ENCODE results near the gene TBKBP1. TPM values are rescaled to one million over a fixed set of nuclear protein-coding genes. Genes with fewer than 3 reads are reported as not detected.

The TBKBP1 gene
- total RNA-seq, 1 experiment from 2014 or later = 33.2 TPM

- Histone ChIP-seq H4K8ac (replicated peaks; ENCODE audit: insufficient read length, low read depth, low read length) (no peak overlapping the region), H3K79me2 (ENCODE audit: insufficient read depth, low read length) (0 out of 2 replicates have a peak, but pooled peaks cover 2% of the 10 kb centered on the region), H3K27ac (ENCODE audit: insufficient read length, low read depth, low read length) (no peak overlapping the region), H3K18ac (ENCODE audit: insufficient read length, low read depth, low read length) (no peak overlapping the region), H3K23ac (ENCODE audit: insufficient read length, low read depth, low read length) (no peak overlapping the region), H2BK120ac (ENCODE audit: low read depth, low read length, poor library complexity, severe bottlenecking) (no peak overlapping the region), H3T11ph (ENCODE audit: low read length) (no peak overlapping the region), H3K9me3 (ENCODE audit: control insufficient read depth, low read depth, low read length) (no peaks in the 10 kb centered on the region), H2AK5ac (ENCODE audit: insufficient read length, low read length) (no peak overlapping the region), H3K4me2 (ENCODE audit: insufficient read depth, insufficient read length, low read length) (no peak overlapping the region), H4K91ac (ENCODE audit: insufficient read length, low read depth, low read length) (no peak overlapping the region), H4K5ac (ENCODE audit: insufficient read length, low read depth, low read length) (no peak overlapping the region), H2BK15ac (ENCODE audit: low read depth, low read length) (no peak overlapping the region), H3K27me3 (ENCODE audit: insufficient read depth, low read length) (no peaks in the 10 kb centered on the region), H3K14ac (ENCODE audit: insufficient read depth, low read length) (no peak overlapping the region), H3K9ac (ENCODE audit: extremely low read depth, insufficient read length, low read length) (no peak overlapping the region), H3K56ac (ENCODE audit: insufficient read length, low read depth, low read length) (no peak overlapping the region), H3K4ac (ENCODE audit: low read depth, low read length) (no peak overlapping the region), H3K23me2 (ENCODE audit: insufficient read length, low read depth, low read length, poor library complexity, severe bottlenecking) (no peaks in the 10 kb centered on the region), H2BK12ac (ENCODE audit: insufficient read length, low read depth, low read length) (no peak overlapping the region), H3K4me1 (ENCODE audit: insufficient read depth, low read length) (peaks cover 3% of the 10 kb centered on the region), H4K20me1 (ENCODE audit: control insufficient read depth, insufficient read depth, insufficient read length) (no peaks in the 10 kb centered on the region), H2AFZ (ENCODE audit: low read length) (no peak overlapping the region), H2BK5ac (ENCODE audit: insufficient read length, low read length) (no peak overlapping the region), H2BK20ac (ENCODE audit: low read depth, low read length, poor library complexity, severe bottlenecking) (no peak overlapping the region), H3K79me1 (ENCODE audit: insufficient read depth, low read depth, low read length, poor library complexity, severe bottlenecking) (peaks cover 5% of the 10 kb centered on the region)
- H3K4me3 Mint-ChIP-seq = peak overlapping the region; percentile 37 to 62; a peak in 2 of 5 replicates
- no CpG with 5 or more reads among the region's 6 CpGs for WGBS (ENCODE audit: extremely low coverage, insufficient read length, low lambda C conversion rate)
- H3K9me3 Mint-ChIP-seq = no peaks in the 10 kb centered on the region
- peaks cover 56 to 92% (median 90%) of the 10 kb centered on the region in 3 experiments; a peak in 6 of 7 replicates for H3K36me3 Mint-ChIP-seq (ENCODE audit: insufficient read depth in 1 of 3, low read depth in 3 of 3)
- peak; percentile 86 for TF ChIP-seq CTCF (conservative IDR thresholded peaks at IDR 0.05)
- H3K27ac Mint-ChIP-seq = peak overlapping the region in 2 of 3 experiments; percentile 1 to 95; a peak in 2 of 7 replicates
- H3K27me3 Mint-ChIP-seq (ENCODE audit: low read depth) = no peaks in the 10 kb centered on the region
- peak; percentile 79 for DNase-seq
- peaks cover 14 to 18% of the 10 kb centered on the region in 2 experiments for H3K4me1 Mint-ChIP-seq
These were observed 29.9 kb upstream of the TBKBP1 start for GRCh38 chr17:47663912-47664623.

Measured in H9 (cell line).